H1 (cell line): Measurements from ENCODE around the gene FOXO1. TPM values are rescaled to one million over a fixed set of nuclear protein-coding genes. Genes with fewer than 3 reads are reported as not detected.
A peak's percentile ranks its signal among the peaks of the same experiment; 100 is the strongest.

ENCODE experiments used
- CHD7 ChIP-seq: fragments of 300-600 bp; sonication (generic); IDR thresholded peaks from 2 replicates; pipeline ENCODE4 v1.7.1; 2012; ENCODE audit warnings: low read length, moderate library complexity, mild to moderate bottlenecking, inconsistent platforms; ENCODE audit not compliant: insufficient replicate concordance
- JUN ChIP-seq: IDR thresholded peaks from 2 replicates; pipeline ENCODE4 v1.6.1; 2011; ENCODE audit warnings: low read depth, mild to moderate bottlenecking, improper control_type of control experiment, low read length
- NANOG ChIP-seq: IDR thresholded peaks from 2 replicates; pipeline ENCODE4 v1.6.1; 2011; ENCODE audit warnings: low read length, low read depth, mild to moderate bottlenecking, inconsistent platforms; ENCODE audit not compliant: insufficient read depth, poor library complexity, severe bottlenecking
- PHF8 ChIP-seq: fragments of 200-600 bp; sonication (generic); conservative IDR thresholded peaks from 2 replicates; pipeline ENCODE4 v1.7.1; 2012; ENCODE audit warnings: low read depth, mild to moderate bottlenecking, inconsistent platforms, low read length, moderate library complexity
- RNF2 ChIP-seq: fragments of 200-900, 300-1000 bp; sonication (generic); IDR thresholded peaks from 2 replicates; pipeline ENCODE4 v1.7.1; 2016; ENCODE audit warnings: borderline replicate concordance, low read depth, mild to moderate bottlenecking, antibody characterized with exemption, low read length; ENCODE audit not compliant: poor library complexity, severe bottlenecking; ENCODE audit errors: missing control alignments
- RXRA ChIP-seq: IDR thresholded peaks from 2 replicates; pipeline ENCODE4 v1.6.1; 2011; ENCODE audit warnings: low read depth, mild to moderate bottlenecking, low read length, moderate library complexity; ENCODE audit not compliant: insufficient read depth
- SUZ12 ChIP-seq: fragments of 200-600 bp; sonication (generic); IDR thresholded peaks from 2 replicates; pipeline ENCODE4 v1.6.1; 2012; ENCODE audit warnings: mild to moderate bottlenecking, inconsistent platforms, low read length, moderate library complexity, mixed read lengths
- polyA plus RNA-seq, 7 experiments: library from polyadenylated mRNA; depleted of rRNA in 3 of 7; stranded (reverse) in 5 of 7; unstranded in 2 of 7; fragments of >200 nt in 5 of 7; fragments of 200-250 nt in 2 of 7; gene quantifications; 1 replicate in 5 of 7; 2 replicates in 1 of 7; 4 replicates in 1 of 7; pipeline versions ENCODE4 v1.2.1 to v1.2.3, GENCODE V29; 2011 to 2013; ENCODE audit warnings: missing spikeins in 2 of 7, mixed read lengths in 2 of 7
- total RNA-seq: library from RNA; stranded (reverse); fragmentation: NEBNext Ultra II Directional; extraction: Animal tissue kit (Norgen Biotek cat#: 25700); gene quantifications from 2 replicates; pipeline ENCODE4 v1.2.1, GENCODE V29; 2021

The FOXO1 gene
- total and polyA plus RNA-seq, 2 of the 8 experiments (the other 6 are each of a cell fraction or from before 2014, with no cell fraction given), result 35.3 to 56.9 TPM

- TF ChIP-seq NANOG (no peak), RNF2 (no peak), JUN (no peak), PHF8 (peak; percentile 53), RXRA (no peak), CHD7 (no peak), SUZ12 (no peak)
Measured at GRCh38 chr13:40666045-40666932, at the start of gene FOXO1 (continued).
